GM12874 (cell line): ENCODE measurements around the gene SPATA31D3.
"Not testable (repeated sequence)": the region's sequence is repeated elsewhere in the genome, so short reads cannot be mapped to it uniquely, and the experiment has no call there.

Experiments used
- CTCF ChIP-seq: IDR thresholded peaks from 2 replicates; pipeline ENCODE4 v1.5.1; 2011; ENCODE audit warnings: low read depth, mild to moderate bottlenecking, control low read depth, low read length, moderate library complexity; ENCODE audit not compliant: insufficient read depth

SPATA31D3 gene

DNA sequence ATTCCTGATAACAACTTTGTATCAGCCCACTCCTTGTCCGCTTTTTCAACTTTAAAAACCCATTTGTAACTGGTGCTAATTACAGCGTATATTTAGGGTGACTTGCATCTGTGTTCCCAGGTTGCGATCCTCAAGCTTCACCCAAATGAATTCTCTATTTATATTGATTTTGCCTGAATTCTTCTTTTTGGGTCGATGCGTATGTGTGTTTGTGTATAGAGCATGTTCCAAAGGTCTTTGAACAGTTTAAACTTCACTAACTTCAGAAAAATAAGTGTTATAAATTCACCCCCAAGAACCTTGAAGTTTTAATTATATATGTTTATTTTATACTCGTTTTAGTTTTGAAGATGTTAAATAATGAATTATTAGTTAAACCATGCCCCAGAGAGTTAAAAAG, 31.2 kb upstream of the SPATA31D3 start:
- no peak for TF ChIP-seq CTCF

GRCh38 chr9:81915801-81916505, 27.3 kb upstream of the SPATA31D3 start:
- TF ChIP-seq CTCF: no peak

- TF ChIP-seq CTCF: not testable (repeated sequence)
Observed at GRCh38 chr9:81928305-81928704, 15.0 kb upstream of the SPATA31D3 start, which contains the start of gene SPATA31D4. SPATA31D4 (plus strand) TSS chr9:81928428; CDS start chr9:81928514, 86 bp downstream.

DNA sequence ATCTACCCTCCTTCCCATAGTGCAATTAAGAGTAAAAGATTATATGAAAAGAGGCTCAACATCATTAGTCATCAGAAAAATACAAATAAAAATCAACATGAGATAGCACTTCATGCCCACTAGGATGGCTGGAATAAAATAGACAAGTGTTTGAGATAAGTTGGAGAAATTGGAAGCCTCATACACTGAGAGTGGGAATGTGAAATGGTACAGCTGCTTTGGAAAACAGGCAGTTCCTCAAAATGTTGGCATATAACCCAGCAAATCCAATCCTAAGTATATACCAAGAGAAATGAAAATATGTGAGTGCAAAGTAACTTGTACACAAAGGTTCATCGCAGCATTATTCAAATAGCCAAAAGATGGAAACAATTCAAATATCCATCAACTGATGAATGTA, 9.8 kb downstream of the SPATA31D3 start:
- no peak for TF ChIP-seq CTCF

DNA sequence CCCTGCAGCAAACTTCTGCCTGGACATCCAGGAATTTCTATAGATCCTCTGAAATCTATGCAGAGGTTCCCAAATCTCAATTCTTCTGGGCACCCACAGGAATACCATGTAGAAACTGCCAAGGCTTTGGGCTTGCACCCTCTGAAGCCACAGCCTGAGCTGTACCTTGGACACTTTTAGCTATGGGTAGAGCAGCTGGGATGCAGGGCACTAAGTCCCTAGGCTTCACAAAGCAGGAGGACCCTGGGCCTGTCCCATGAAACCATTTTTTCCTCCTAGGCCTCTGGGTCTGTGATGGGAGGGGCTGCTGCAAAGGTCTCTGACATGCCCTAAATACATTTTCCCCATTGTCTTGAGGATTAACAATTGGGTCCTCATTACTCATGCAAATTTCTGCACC, 12.3 kb downstream of the SPATA31D3 start:
- no peak for TF ChIP-seq CTCF

DNA sequence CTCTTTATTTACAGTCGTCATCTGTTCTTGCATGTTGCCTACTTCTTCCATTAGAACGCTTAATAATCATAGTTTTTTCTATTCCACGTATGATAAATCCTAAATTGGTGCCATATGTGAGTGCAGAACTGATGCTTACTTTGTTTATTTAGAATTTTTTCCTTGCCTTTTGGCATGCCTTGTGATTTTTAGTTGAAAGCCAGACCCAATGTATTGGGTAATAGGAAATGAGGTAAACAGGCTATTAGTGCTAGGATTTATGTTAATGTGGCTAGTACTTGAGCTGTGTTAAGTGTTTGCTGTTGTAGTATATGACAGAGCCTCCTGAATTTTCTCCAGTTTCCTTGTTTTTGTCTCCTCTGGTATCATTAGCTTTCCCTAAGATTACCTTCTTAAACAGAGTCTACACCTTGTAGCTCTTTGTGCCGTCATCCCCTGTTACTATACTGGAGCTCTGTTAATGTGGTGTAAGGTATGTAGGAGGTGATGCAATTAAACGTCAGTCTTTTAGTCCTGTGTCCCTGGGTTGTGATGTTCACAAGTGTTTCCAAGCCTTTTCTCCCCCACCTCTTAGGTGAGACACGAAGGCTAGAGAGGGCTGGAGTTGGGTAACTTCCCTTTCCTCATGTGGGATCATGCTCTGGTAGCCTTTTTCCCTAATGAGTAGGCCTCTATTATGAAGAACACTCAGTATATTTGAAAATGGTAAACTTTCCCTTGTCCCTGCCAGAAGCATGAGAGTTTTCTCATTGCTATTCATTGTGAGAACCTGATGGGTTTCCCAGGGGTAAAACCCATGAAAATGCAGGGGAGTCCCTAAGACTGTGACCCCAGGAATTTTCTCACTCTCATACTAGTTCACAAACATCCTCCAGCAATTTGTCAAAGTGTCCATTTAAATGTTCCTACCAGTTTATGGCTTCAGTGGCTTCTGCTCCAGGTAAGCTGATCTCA, 21.2 kb downstream of the SPATA31D3 start:
- TF ChIP-seq CTCF: no peak

DNA sequence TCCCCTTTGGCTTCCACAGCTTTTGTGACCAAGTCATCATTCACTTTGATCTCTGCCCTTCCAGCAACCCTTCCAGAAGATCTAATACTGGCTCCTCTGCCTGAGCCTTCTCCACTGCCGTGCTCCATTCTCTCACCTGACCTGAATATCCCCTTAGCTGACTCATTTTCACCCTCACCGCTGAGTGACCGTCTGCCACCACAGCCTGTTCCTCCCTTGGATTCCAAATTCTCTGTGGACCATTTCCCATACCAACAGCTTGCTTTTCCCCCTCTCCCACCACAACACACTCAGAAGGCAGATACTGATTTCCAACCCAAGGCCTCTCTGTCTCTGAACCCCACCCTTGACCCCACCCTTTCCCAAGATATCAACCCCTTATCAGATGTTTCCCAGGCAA, 24.7 kb downstream of the SPATA31D3 start:
- no peak for TF ChIP-seq CTCF
